ENCODE measurements around the gene NCAPH2. TPM values are rescaled to one million over a fixed set of nuclear protein-coding genes. Genes with fewer than 3 reads are reported as not detected.
"Not testable (repeated sequence)": the region's sequence is repeated elsewhere in the genome, so short reads cannot be mapped to it uniquely, and the experiment has no call there.

NCAPH2 gene
- total and polyA plus RNA-seq, 9 of the 15 experiments (the other 6 are each of a cell fraction or from before 2014, with no cell fraction given) = 3.6 to 88.6 (median 32.4) TPM

DNA sequence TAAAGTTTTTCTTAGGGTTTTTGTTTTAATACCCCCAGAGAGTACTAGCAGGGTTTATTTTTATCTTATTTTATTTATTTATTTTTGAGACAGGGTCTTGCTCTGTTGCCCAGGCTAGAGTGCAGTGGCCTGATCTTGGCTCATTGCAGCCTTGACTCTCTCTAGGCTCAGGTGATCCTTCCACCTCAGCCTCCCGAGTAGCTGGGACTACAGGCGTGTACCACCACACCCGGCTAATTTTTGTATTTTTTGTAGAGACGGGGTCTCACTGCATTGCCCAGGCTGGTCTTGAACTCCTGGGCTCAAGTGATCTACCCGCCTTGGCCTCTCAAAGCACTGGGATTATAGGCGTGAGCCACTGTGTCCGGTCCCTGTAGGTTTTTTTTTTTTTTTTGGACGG is 12.2 kb downstream of the NCAPH2 start:
- BruUV-seq (replicated peaks); H3K4me2 ChIP-seq (ENCODE audit: insufficient read depth, low read length); H3K9me1 ChIP-seq (ENCODE audit: control insufficient read depth, insufficient read depth, low read length); H3K27me3 ChIP-seq (ENCODE audit: control insufficient read depth in 2 of 2, insufficient read depth in 2 of 2, low read length in 2 of 2); intact Hi-C loops (cut with micrococcal nuclease); CTCF ChIA-PET (ENCODE audit: low intra/inter-chr PET ratio); ATAC-seq; H3K9me3 ChIP-seq (replicated peaks; ENCODE audit: control insufficient read depth, insufficient read depth, low read depth, low read length); DNase-seq (ENCODE audit: extremely low read depth in 1 of 4, low spot score in 3 of 4); H3K4me3 ChIP-seq; H2AFZ ChIP-seq (ENCODE audit: low read depth, low read length); FAIRE-seq; POLR2A ChIA-PET; H3K27ac ChIP-seq (ENCODE audit: extremely low read depth, low read depth, low read length); H3K9ac ChIP-seq (ENCODE audit: insufficient read depth in 1 of 2, low read depth in 2 of 2, low read length in 2 of 2): not testable (repeated sequence)
- WGBS (ENCODE audit: insufficient coverage, low coverage, missing lambda C conversion rate) = 97% methylated on average over 6 of the region's 8 CpGs
- Histone ChIP-seq H3K4me1 (replicated peaks in 1 of 2; ENCODE audit: control insufficient read depth in 2 of 2, insufficient read depth in 2 of 2, low read length in 2 of 2) (peaks cover 0 to 25% of the 10 kb centered on the region in 2 experiments; a peak in 3 of 5 replicates), H3K36me3 (ENCODE audit: control insufficient read depth, insufficient read depth, low read length) (peaks cover 80% of the 10 kb centered on the region; the same call in 1 of the 3 replicates), H4K20me1 (replicated peaks; ENCODE audit: control insufficient read depth, insufficient read depth, low read length) (peaks cover 12% of the 10 kb centered on the region; the same call in 1 of the 2 replicates), H3K79me2 (ENCODE audit: control insufficient read depth, insufficient read depth, low read length) (peaks cover 26% of the 10 kb centered on the region)
- in situ Hi-C loops (cut with MboI) = loop anchor here (5.0 kb wide), 1 partner anchor 47 kb away; no protein-coding TSS in a partner anchor
- peak; percentile 77 for TF ChIP-seq ZNF121 (CRISPR knock-in tag; conservative IDR thresholded peaks at IDR 0.05)

DNA sequence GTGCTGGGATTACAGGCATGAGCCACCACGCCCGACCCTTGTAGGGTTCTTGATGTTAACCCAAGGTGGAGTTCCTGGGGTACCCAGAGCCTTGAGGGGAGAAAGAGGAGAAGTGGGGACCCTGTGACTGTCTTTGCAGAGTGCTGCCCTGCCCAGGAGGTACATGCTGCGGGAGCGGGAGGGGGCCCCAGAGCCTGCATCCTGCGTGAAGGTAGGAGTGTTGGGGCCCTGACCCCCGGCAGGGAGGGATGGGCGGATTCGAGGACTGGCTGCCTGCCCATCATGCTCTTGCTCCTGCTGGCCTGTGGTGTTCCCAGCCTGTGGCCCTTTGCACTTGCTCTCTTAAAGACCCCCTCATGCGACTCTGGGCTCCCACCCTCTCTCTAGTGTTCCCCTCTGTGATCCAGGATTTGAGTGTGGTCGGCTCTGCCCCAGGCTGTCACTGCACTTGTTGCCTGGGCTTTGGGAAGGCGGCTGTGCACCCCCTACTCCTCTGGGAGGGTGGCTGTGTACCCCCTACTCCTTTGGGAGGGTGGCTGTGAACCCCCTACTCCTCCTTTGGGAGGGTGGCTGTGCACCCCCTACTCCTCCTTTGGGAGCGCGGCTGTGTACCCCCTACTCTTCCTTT is 12.9 kb downstream of the NCAPH2 start:
- no peaks in the 10 kb centered on the region for H3K9me3 ChIP-seq (replicated peaks; ENCODE audit: control insufficient read depth, insufficient read depth, low read depth, low read length)
- no peak for FAIRE-seq
- intact Hi-C loops (cut with micrococcal nuclease) (no loop called here), in situ Hi-C loops (cut with MboI) (loop anchor here (5.0 kb wide), 1 partner anchor 46 kb away; no protein-coding TSS in a partner anchor)
- H3K9me1 ChIP-seq (ENCODE audit: control insufficient read depth, insufficient read depth, low read length) = no peaks in the 10 kb centered on the region
- peaks cover 25% of the 10 kb centered on the region for H3K79me2 ChIP-seq (ENCODE audit: control insufficient read depth, insufficient read depth, low read length)
- no peaks in the 10 kb centered on the region for H3K27me3 ChIP-seq (ENCODE audit: control insufficient read depth in 2 of 2, insufficient read depth in 2 of 2, low read length in 2 of 2)
- peaks cover 0 to 33% of the 10 kb centered on the region in 2 experiments; a peak in 3 of 5 replicates for H3K4me1 ChIP-seq (replicated peaks in 1 of 2; ENCODE audit: control insufficient read depth in 2 of 2, insufficient read depth in 2 of 2, low read length in 2 of 2)
- no TSS peak for BruUV-seq (replicated peaks)
- no peak overlapping the region for H2AFZ ChIP-seq (ENCODE audit: low read depth, low read length)
- no peak overlapping the region for H3K4me3 ChIP-seq
- peaks cover 77% of the 10 kb centered on the region; the same call in 1 of the 3 replicates for H3K36me3 ChIP-seq (ENCODE audit: control insufficient read depth, insufficient read depth, low read length)
- no peak for DNase-seq (ENCODE audit: extremely low read depth in 1 of 4, low spot score in 3 of 4)
- TF ChIP-seq PHF20 (IDR thresholded peaks at IDR 0.05; ENCODE audit: partially characterized antibody) (no peak), RBFOX2 (IDR thresholded peaks at IDR 0.05; ENCODE audit: low read depth, low read length) (peak; percentile 8; the same call in 1 of the 2 replicates)
- 93% methylated on average over 3 of the region's 13 CpGs for WGBS (ENCODE audit: insufficient coverage, low coverage, missing lambda C conversion rate)
- H3K9ac ChIP-seq (ENCODE audit: insufficient read depth in 1 of 2, low read depth in 2 of 2, low read length in 2 of 2) = no peak overlapping the region
- H3K4me2 ChIP-seq (ENCODE audit: insufficient read depth, low read length) = no peak overlapping the region
- POLR2A ChIA-PET = interaction anchor here (0.8 to 5.3 kb wide), 2 partner anchors 11 to 49 kb away, joined by 3 to 65 read pairs; partner anchors contain the start of genes LMF2 and NCAPH2
- H3K27ac ChIP-seq (ENCODE audit: extremely low read depth, low read depth, low read length) = no peak overlapping the region
- CTCF ChIA-PET (ENCODE audit: low intra/inter-chr PET ratio) = no interaction called here
- peaks cover 12% of the 10 kb centered on the region; the same call in 1 of the 2 replicates for H4K20me1 ChIP-seq (replicated peaks; ENCODE audit: control insufficient read depth, insufficient read depth, low read length)
- no peak for ATAC-seq
